Pancreas (tissue), 10 donors: ENCODE measurements around the gene PRICKLE2. TPM values are rescaled to one million over a fixed set of nuclear protein-coding genes. Genes with fewer than 3 reads are reported as not detected.

Experiments used
- ATAC-seq, 4 donors: fragments of 200-7000 bp; cut with Tn5 transposase; one replicate each; pipeline versions ENCODE4 v1.8.0 to v1.9.1; 2020; ENCODE audit warnings: mild to moderate bottlenecking in 4 of 4, moderate library complexity in 4 of 4
- DNase-seq, 6 donors: peaks; one replicate each; pipeline ENCODE4 v3.0.0-alpha.2; 2020
- FAIRE-seq: peaks from 2 replicates; lab custom pipeline; 2012; peaks lifted over from hg19 to GRCh38; lab: Jason Lieb, UNC
- H3K27ac ChIP-seq, 4 donors: fragments of 200-600 bp; sonication (generic); 1 replicate in 3 of 4; 2 replicates in 1 of 4; pipeline versions ENCODE4 v1.5.0 to v1.8.0; 2020
- H3K27me3 ChIP-seq, 4 donors: fragments of 200-600 bp; one replicate each; pipeline ENCODE4 v1.8.0; 2021
- H3K36me3 ChIP-seq, 3 donors: fragments of 200-600 bp; sonication (generic) in 1 of 3; one replicate each; pipeline versions ENCODE4 v1.5.0 to v1.8.0; 2020 to 2021
- H3K4me1 ChIP-seq, 3 donors: fragments of 200-600 bp; one replicate each; pipeline ENCODE4 v1.8.0; 2021
- H3K4me3 ChIP-seq, 4 donors: fragments of 200-600 bp; sonication (generic) in 2 of 4; one replicate each; pipeline versions ENCODE4 v1.5.0 to v1.8.0; 2020 to 2021
- H3K9me3 ChIP-seq, 4 donors: fragments of 200-600 bp; one replicate each; pipeline ENCODE4 v1.8.0; 2021
- CTCF ChIP-seq, 4 donors: fragments of 200-600 bp; sonication (generic) in 3 of 4; IDR thresholded peaks; one replicate each; pipeline versions ENCODE4 v1.5.0 to v1.8.0; 2021; ENCODE audit warnings: antibody characterized with exemption in 4 of 4
- WGBS, 2 donors: extraction: QIAGEN DNeasy Blood & Tissue Kit; methylation state at CpG; one replicate each; pipeline ENCODE4 v1.1.7; 2013; 5-methylcytosine and 5-hydroxymethylcytosine counted together
- intact Hi-C, 3 donors: fragments of 100-400 bp; cut with DNase I; formaldehyde crosslinking; loops; one replicate each; pipeline versions ENCODE4 v1.11.1 to v1.14.2; 2022
- polyA plus RNA-seq, 2 donors: library from polyadenylated mRNA; stranded (reverse); fragments of 200-250 nt; gene quantifications; one replicate each; pipeline ENCODE4 v1.2.3, GENCODE V29; 2013
- total RNA-seq, 6 donors: library from RNA; stranded (reverse); fragmentation: NEBNext Ultra II Directional in 4 of 6; extraction: Animal tissue kit (Norgen Biotek cat#: 25700) in 4 of 6; gene quantifications; one replicate each; pipeline versions ENCODE4 v1.2.1 to v1.2.4, GENCODE V29; 2021 to 2023
- donor health status: healthy with polysubstance abuse.
- donor health status: DM: no; HTN: no; CAD: no; lungs with moderate emphysema.
- donor health status: DM: no; HTN: no; CAD: no.
- donor health status: control.
- donor health status: control.
- donor health status: Bipolar disorder and iron deficiency.
- donor health status: DM: yes; HTN: yes; CAD: no.
- donor health status: DM: no; HTN: no; CAD: no.
- donor health status: DM: no; HTN: no; CAD: no.
- donor health status: DM: yes; HTN: yes; CAD: no.

The PRICKLE2 gene
- total and polyA plus RNA-seq, 8 donors = 1.5 to 13.9 (median 7.2) TPM

- 86 to 89% methylated on average over 2 of the region's 2 CpGs for WGBS, 2 donors
- no peak for TF ChIP-seq CTCF (IDR thresholded peaks at IDR 0.05)
- Histone ChIP-seq H3K36me3 (no peaks in the 10 kb centered on the region), H3K9me3 (no peaks in the 10 kb centered on the region), H3K27me3 (no peaks in the 10 kb centered on the region), H3K27ac (no peak overlapping the region), H3K4me1 (no peaks in the 10 kb centered on the region), H3K4me3 (no peak overlapping the region)
- intact Hi-C loops = no loop called here
- ATAC-seq (no peak), DNase-seq (no peak), FAIRE-seq (no peak)
These were observed 101.3 kb downstream of the PRICKLE2 start for GRCh38 chr3:64123931-64124330.

GRCh38 chr3:64122476-64122875 is 102.8 kb downstream of the PRICKLE2 start:
- FAIRE-seq (no peak), DNase-seq (no peak)
- WGBS, 2 donors = 75% methylated on average over 3 of the region's 3 CpGs

GRCh38 chr3:64121750-64122311 is 103.4 kb downstream of the PRICKLE2 start:
- no peak for FAIRE-seq
- ATAC-seq = peak in 1 of 4 donors; percentile 35
- DNase-seq = no peak
- no peaks in the 10 kb centered on the region for H3K36me3 ChIP-seq
- H3K4me3 ChIP-seq = no peak overlapping the region
- H3K27ac ChIP-seq = no peak overlapping the region
- H3K4me1 ChIP-seq = no peaks in the 10 kb centered on the region
- no peaks in the 10 kb centered on the region for H3K27me3 ChIP-seq
- no peak for TF ChIP-seq CTCF (IDR thresholded peaks at IDR 0.05)
- H3K9me3 ChIP-seq = no peaks in the 10 kb centered on the region
- intact Hi-C loops = no loop called here
- WGBS, 2 donors = 40 to 42% methylated on average over 3 of the region's 3 CpGs

More at GRCh38 chr3:64122476-64122875, 102.8 kb downstream of the PRICKLE2 start:
- Histone ChIP-seq H3K9me3 (no peaks in the 10 kb centered on the region), H3K27me3 (no peaks in the 10 kb centered on the region), H3K36me3 (no peaks in the 10 kb centered on the region), H3K27ac (no peak overlapping the region), H3K4me1 (no peaks in the 10 kb centered on the region), H3K4me3 (no peak overlapping the region)
- no peak for TF ChIP-seq CTCF (IDR thresholded peaks at IDR 0.05)
- no peak for ATAC-seq
- intact Hi-C loops = no loop called here

GRCh38 chr3:64120876-64121275 is 104.4 kb downstream of the PRICKLE2 start:
- no peak for DNase-seq
- intact Hi-C loops = no loop called here
- Histone ChIP-seq H3K27ac (no peak overlapping the region), H3K36me3 (no peaks in the 10 kb centered on the region), H3K4me1 (no peaks in the 10 kb centered on the region), H3K9me3 (no peaks in the 10 kb centered on the region), H3K27me3 (no peaks in the 10 kb centered on the region), H3K4me3 (no peak overlapping the region)
- no peak for ATAC-seq
- no peak for FAIRE-seq
- no peak for TF ChIP-seq CTCF (IDR thresholded peaks at IDR 0.05)
- WGBS, 2 donors = 69 to 70% methylated on average over 5 of the region's 5 CpGs

- no peak overlapping the region for H3K4me3 ChIP-seq
- no peaks in the 10 kb centered on the region for H3K36me3 ChIP-seq
- WGBS, 2 donors = 86 to 93% methylated on average over 1 of the region's 1 CpG
- no peaks in the 10 kb centered on the region for H3K4me1 ChIP-seq
- intact Hi-C loops = no loop called here
- ATAC-seq (no peak), FAIRE-seq (no peak), DNase-seq (no peak)
- no peaks in the 10 kb centered on the region for H3K9me3 ChIP-seq
- no peak overlapping the region for H3K27ac ChIP-seq
- no peaks in the 10 kb centered on the region for H3K27me3 ChIP-seq
- TF ChIP-seq CTCF (IDR thresholded peaks at IDR 0.05) = no peak
These were observed 107.8 kb downstream of the PRICKLE2 start for GRCh38 chr3:64117483-64117882.
